Right lobe of liver (tissue), 6 donors: Measurements from ENCODE around the gene LIPA. TPM values are rescaled to one million over a fixed set of nuclear protein-coding genes. Genes with fewer than 3 reads are reported as not detected.

Experiments used
- ATAC-seq, 4 donors: fragments of 200-7000 bp; cut with Tn5 transposase; one replicate each; pipeline ENCODE4 v1.9.1; 2020; ENCODE audit warnings: mild to moderate bottlenecking in 4 of 4, moderate library complexity in 4 of 4
- DNase-seq, 3 donors: peaks; one replicate each; pipeline ENCODE4 v3.0.0-alpha.2; 2020
- H3K27ac ChIP-seq, 3 donors: fragments of 200-600 bp; one replicate each; pipeline ENCODE4 v1.8.0; 2022
- H3K27me3 ChIP-seq, 2 donors: fragments of 200-600 bp; one replicate each; pipeline ENCODE4 v1.8.0; 2022
- H3K36me3 ChIP-seq, 4 donors: fragments of 200-600 bp; sonication (generic) in 1 of 4; one replicate each; pipeline versions ENCODE4 v1.5.1 to v1.8.0; 2017 to 2022; ENCODE audit warnings: control low read depth in 1 of 4
- H3K4me1 ChIP-seq, 4 donors: fragments of 200-600 bp; sonication (generic) in 1 of 4; one replicate each; pipeline versions ENCODE4 v1.5.1 to v1.8.0; 2017 to 2022; ENCODE audit warnings: control low read depth in 1 of 4
- H3K4me3 ChIP-seq, 3 donors: fragments of 200-600 bp; one replicate each; pipeline ENCODE4 v1.8.0; 2022
- H3K9me3 ChIP-seq, 4 donors: fragments of 200-600 bp; sonication (generic) in 1 of 4; one replicate each; pipeline versions ENCODE4 v1.5.1 to v1.8.0; 2017 to 2022; ENCODE audit warnings: control low read depth in 1 of 4
- CTCF ChIP-seq, 4 donors: fragments of 200-600 bp in 3 of 4; fragments of 450-650 bp in 1 of 4; IDR thresholded peaks; one replicate each; pipeline versions ENCODE4 v1.5.1 to v1.8.0; 2016 to 2022; ENCODE audit warnings: antibody characterized with exemption in 4 of 4, mild to moderate bottlenecking in 2 of 4
- POLR2A ChIP-seq: fragments of 450-650 bp; IDR thresholded peaks from one replicate; pipeline ENCODE4 v1.6.1; 2017; ENCODE audit warnings: antibody characterized with exemption, mild to moderate bottlenecking
- WGBS: methylation state at CpG from one replicate; pipeline ENCODE4 v1.1.6; 2018; ENCODE audit warnings: low coverage, low lambda C conversion rate; ENCODE audit not compliant: insufficient coverage; ENCODE audit errors: missing lambda C conversion rate; 5-methylcytosine and 5-hydroxymethylcytosine counted together
- intact Hi-C, 2 donors: fragments of 100-400 bp; cut with DNase I; formaldehyde crosslinking; loops; one replicate each; pipeline versions ENCODE4 v1.11.2 to v1.14.1; 2022
- total RNA-seq, 6 experiments: library from RNA; depleted of rRNA in 2 of 6; stranded (reverse); fragments of >200 nt in 2 of 6; fragmentation: NEBNext Ultra II Directional in 3 of 6; extraction: Animal tissue kit (Norgen Biotek cat#: 25700) in 3 of 6; gene quantifications; one replicate each; pipeline versions ENCODE4 v1.1.0 to v1.2.4, GENCODE V29; 2016 to 2023
- donor health status: DM: no; HTN: yes; CAD: no.
- donor health status: DM: no; HTN: no; CAD: no.
- donor health status: DM: no; HTN: no; CAD: no.
- donor health status: DM: no; HTN: yes; CAD: no.
- donor health status: DM: no; HTN: yes; CAD: no.

The LIPA gene
- total RNA-seq, 6 experiments from 2014 or later = 52.4 to 179 (median 58.4) TPM

DNA sequence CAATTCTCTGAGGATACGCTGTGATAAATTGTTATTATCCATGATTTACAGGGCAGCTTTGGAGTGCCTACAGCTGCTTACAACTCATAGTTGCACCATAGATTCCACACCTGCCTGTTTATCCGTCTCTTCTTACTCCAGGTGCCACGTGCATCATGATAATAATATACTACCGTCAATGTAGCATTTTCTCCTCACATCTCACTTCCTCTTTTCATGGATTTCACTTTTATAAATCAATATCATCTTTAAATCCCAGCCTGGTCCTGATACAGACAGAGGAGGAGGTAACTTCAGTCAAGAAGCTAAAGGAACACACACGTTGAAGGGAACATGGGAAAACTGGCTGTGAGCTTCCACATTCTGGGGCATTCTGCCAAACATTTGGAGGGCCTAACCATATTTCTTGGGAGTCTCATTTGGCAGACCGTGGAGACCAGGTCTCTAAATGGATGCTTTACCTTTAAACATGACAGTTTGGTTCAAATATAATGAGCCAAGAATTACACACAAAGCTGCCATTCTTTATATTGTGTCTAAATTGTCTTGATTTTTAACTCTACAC, 46.9 kb downstream of the LIPA start:
- ATAC-seq = no peak
- H3K27ac ChIP-seq = no peak overlapping the region
- intact Hi-C loops = loop anchor here (10.0 kb wide), 1 partner anchor 180 kb away; no protein-coding TSS in a partner anchor
- peaks cover 0 to 19% (median 6%) of the 10 kb centered on the region in 4 donors for H3K4me1 ChIP-seq
- TF ChIP-seq CTCF (IDR thresholded peaks at IDR 0.05) = no peak
- DNase-seq = no peak
- H3K4me3 ChIP-seq = no peak overlapping the region
- H3K27me3 ChIP-seq = peaks cover 0 to 33% of the 10 kb centered on the region in 2 donors
- no peaks in the 10 kb centered on the region for H3K36me3 ChIP-seq
- WGBS = 62% methylated on average over 6 of the region's 6 CpGs
- H3K9me3 ChIP-seq = no peaks in the 10 kb centered on the region

DNA sequence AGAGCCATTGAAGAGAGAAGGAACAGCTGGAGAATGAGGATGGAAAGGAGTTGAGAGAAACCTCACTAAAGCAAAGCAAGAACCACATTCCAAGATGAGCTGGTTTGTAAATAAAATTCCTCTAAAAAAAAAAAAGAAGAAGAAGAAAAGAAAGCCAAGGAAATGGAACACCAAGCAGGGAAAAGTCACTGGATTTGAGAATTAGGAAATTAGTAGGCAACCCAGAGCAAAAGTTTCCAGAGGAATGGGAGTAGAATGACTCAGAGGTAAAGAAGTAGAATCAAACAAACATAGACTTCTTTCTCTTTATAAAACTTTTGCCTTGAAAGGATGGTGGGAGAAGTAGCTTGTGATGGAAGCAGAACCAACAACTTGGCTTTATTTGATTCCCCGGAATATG, 48.3 kb downstream of the LIPA start:
- intact Hi-C loops = loop anchor here (10.0 kb wide), 1 partner anchor 178 kb away; no protein-coding TSS in a partner anchor
- 67% methylated on average over 1 of the region's 1 CpG for WGBS
- H3K36me3 ChIP-seq = no peaks in the 10 kb centered on the region
- no peak overlapping the region for H3K27ac ChIP-seq
- DNase-seq = no peak
- H3K4me3 ChIP-seq = no peak overlapping the region
- peaks cover 0 to 29% of the 10 kb centered on the region in 2 donors for H3K27me3 ChIP-seq
- no peak for TF ChIP-seq POLR2A
- no peak for TF ChIP-seq CTCF (IDR thresholded peaks at IDR 0.05)
- no peak for ATAC-seq
- H3K9me3 ChIP-seq = no peaks in the 10 kb centered on the region
- peaks cover 0 to 19% (median 6%) of the 10 kb centered on the region in 4 donors for H3K4me1 ChIP-seq

GRCh38 chr10:89202033-89202425, 49.5 kb downstream of the LIPA start:
- H3K4me3 ChIP-seq = no peak overlapping the region
- H3K4me1 ChIP-seq = peaks cover 0 to 8% (median 2%) of the 10 kb centered on the region in 4 donors
- peaks cover 0 to 19% of the 10 kb centered on the region in 2 donors for H3K27me3 ChIP-seq
- TF ChIP-seq CTCF (IDR thresholded peaks at IDR 0.05) (no peak), POLR2A (no peak)
- intact Hi-C loops = loop anchor here (10.0 kb wide), 1 partner anchor 177 kb away; no protein-coding TSS in a partner anchor
- H3K9me3 ChIP-seq = no peaks in the 10 kb centered on the region
- no peak overlapping the region for H3K27ac ChIP-seq
- WGBS = 91% methylated on average over 2 of the region's 2 CpGs
- no peaks in the 10 kb centered on the region for H3K36me3 ChIP-seq
- no peak for DNase-seq
- no peak for ATAC-seq

- Histone ChIP-seq H3K36me3 (no peaks in the 10 kb centered on the region), H3K27me3 (peaks cover 0 to 14% of the 10 kb centered on the region in 2 donors), H3K4me3 (no peak overlapping the region), H3K27ac (no peak overlapping the region), H3K9me3 (no peaks in the 10 kb centered on the region), H3K4me1 (peaks cover 0 to 3% (median 0%) of the 10 kb centered on the region in 4 donors)
- no peak for ATAC-seq
- TF ChIP-seq POLR2A (no peak), CTCF (IDR thresholded peaks at IDR 0.05) (no peak)
- DNase-seq = no peak
- intact Hi-C loops = loop anchor here (10.0 kb wide), 1 partner anchor 177 kb away; no protein-coding TSS in a partner anchor
- 63% methylated on average over 5 of the region's 7 CpGs for WGBS
Measured at GRCh38 chr10:89201345-89202032, 50.1 kb downstream of the LIPA start.
